ENCODE results near the gene NAT16. TPM values are rescaled to one million over a fixed set of nuclear protein-coding genes. Genes with fewer than 3 reads are reported as not detected.

NAT16 gene
- total RNA-seq, 1 experiment from 2014 or later: not detected

DNA sequence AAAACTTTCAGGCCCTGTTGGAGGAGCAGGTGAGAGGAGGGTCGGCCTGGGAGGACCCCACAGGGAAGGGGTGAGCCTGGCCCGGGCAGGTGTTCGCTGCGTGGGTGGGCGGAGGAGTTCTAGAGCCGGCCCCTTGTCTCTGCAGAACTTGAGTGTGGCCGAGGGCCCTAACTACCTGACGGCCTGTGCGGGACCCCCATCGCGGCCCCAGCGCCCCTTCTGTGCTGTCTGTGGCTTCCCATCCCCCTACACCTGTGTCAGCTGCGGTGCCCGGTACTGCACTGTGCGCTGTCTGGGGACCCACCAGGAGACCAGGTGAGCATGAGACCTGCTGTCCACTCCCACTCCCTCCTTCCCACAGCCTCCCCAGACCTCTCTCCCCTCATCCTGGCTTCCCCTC, 43.4 kb upstream of the NAT16 start:
- H3K9me3 ChIP-seq: no peaks in the 10 kb centered on the region
- Mint-ChIP-seq H3K4me1 (ENCODE audit: low read depth, unreplicated experiment) (peaks cover 17% of the 10 kb centered on the region), H3K36me3 (ENCODE audit: insufficient read depth, unreplicated experiment) (peaks cover 46% of the 10 kb centered on the region), H3K27me3 (ENCODE audit: insufficient read depth, unreplicated experiment) (no peaks in the 10 kb centered on the region), H3K9me3 (ENCODE audit: unreplicated experiment) (no peaks in the 10 kb centered on the region), H3K4me3 (ENCODE audit: unreplicated experiment) (no peak overlapping the region), H3K27ac (ENCODE audit: unreplicated experiment) (no peak overlapping the region)
- TF ChIP-seq, protein P1, sequence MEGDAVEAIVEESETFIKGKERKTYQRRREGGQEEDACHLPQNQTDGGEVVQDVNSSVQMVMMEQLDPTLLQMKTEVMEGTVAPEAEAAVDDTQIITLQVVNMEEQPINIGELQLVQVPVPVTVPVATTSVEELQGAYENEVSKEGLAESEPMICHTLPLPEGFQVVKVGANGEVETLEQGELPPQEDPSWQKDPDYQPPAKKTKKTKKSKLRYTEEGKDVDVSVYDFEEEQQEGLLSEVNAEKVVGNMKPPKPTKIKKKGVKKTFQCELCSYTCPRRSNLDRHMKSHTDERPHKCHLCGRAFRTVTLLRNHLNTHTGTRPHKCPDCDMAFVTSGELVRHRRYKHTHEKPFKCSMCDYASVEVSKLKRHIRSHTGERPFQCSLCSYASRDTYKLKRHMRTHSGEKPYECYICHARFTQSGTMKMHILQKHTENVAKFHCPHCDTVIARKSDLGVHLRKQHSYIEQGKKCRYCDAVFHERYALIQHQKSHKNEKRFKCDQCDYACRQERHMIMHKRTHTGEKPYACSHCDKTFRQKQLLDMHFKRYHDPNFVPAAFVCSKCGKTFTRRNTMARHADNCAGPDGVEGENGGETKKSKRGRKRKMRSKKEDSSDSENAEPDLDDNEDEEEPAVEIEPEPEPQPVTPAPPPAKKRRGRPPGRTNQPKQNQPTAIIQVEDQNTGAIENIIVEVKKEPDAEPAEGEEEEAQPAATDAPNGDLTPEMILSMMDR (IDR thresholded peaks at IDR 0.05; ENCODE audit: insufficient read depth in 1 of 2, low read depth in 1 of 2, low read length in 1 of 2, severe bottlenecking in 1 of 2, unreplicated experiment in 1 of 2): no peak
- H3K36me3 ChIP-seq (ENCODE audit: control insufficient read depth, insufficient read depth, low read length): no peaks in the 10 kb centered on the region
- CTCF ChIA-PET: no interaction called here
- DNase-seq: no peak
- intact Hi-C loops (cut with micrococcal nuclease; ENCODE audit: unreplicated experiment): no loop called here
- no peaks in the 10 kb centered on the region for H3K27me3 ChIP-seq (replicated peaks; ENCODE audit: control insufficient read depth, insufficient read depth, low read length)
- no TSS peak for BruUV-seq (replicated peaks)
- no peak overlapping the region for H3K4me3 ChIP-seq (ENCODE audit: low read depth, low read length)
- H3K4me1 ChIP-seq: peaks cover 14% of the 10 kb centered on the region
- POLR2A ChIA-PET: no interaction called here

DNA sequence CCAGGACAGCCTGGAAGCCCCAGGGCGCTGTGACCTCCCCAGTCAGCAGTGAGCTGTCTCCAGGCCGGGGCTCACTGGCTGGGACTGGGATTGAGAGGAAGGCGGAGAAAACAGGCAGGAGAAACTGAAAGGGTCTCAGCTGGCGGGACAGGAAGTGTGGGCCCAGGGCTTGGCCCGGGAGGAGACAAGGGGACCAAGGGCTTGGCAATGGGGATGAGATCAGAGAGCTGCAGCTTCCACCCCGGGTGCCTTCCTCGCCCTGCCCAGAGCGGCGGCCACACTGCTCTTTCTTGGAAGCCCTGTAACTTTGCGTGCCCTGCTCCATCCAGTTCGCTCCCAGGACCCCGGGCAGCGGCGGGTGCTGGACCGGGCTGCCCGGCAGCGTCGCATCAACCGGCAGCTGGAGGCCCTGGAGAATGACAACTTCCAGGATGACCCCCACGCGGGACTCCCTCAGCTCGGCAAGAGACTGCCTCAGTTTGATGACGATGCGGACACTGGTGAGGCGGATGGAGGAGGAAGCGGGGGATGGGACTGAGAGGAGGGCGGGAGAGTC, 42.3 kb upstream of the NAT16 start:
- no TSS peak for BruUV-seq (replicated peaks)
- peaks cover 43% of the 10 kb centered on the region for H3K36me3 Mint-ChIP-seq (ENCODE audit: insufficient read depth, unreplicated experiment)
- Histone ChIP-seq H3K36me3 (ENCODE audit: control insufficient read depth, insufficient read depth, low read length) (no peaks in the 10 kb centered on the region), H3K4me3 (ENCODE audit: low read depth, low read length) (no peak overlapping the region), H3K4me1 (peaks cover 14% of the 10 kb centered on the region), H3K27me3 (replicated peaks; ENCODE audit: control insufficient read depth, insufficient read depth, low read length) (no peaks in the 10 kb centered on the region), H3K9me3 (no peaks in the 10 kb centered on the region)
- H3K4me3 Mint-ChIP-seq (ENCODE audit: unreplicated experiment): no peak overlapping the region
- no peaks in the 10 kb centered on the region for H3K9me3 Mint-ChIP-seq (ENCODE audit: unreplicated experiment)
- no peak for DNase-seq
- CTCF ChIA-PET: no interaction called here
- no peak overlapping the region for H3K27ac Mint-ChIP-seq (ENCODE audit: unreplicated experiment)
- no peaks in the 10 kb centered on the region for H3K27me3 Mint-ChIP-seq (ENCODE audit: insufficient read depth, unreplicated experiment)
- intact Hi-C loops (cut with micrococcal nuclease; ENCODE audit: unreplicated experiment): no loop called here
- POLR2A ChIA-PET: no interaction called here
- H3K4me1 Mint-ChIP-seq (ENCODE audit: low read depth, unreplicated experiment): peaks cover 18% of the 10 kb centered on the region
- TF ChIP-seq, protein P1 (IDR thresholded peaks at IDR 0.05; ENCODE audit: insufficient read depth in 1 of 2, low read depth in 1 of 2, low read length in 1 of 2, severe bottlenecking in 1 of 2, unreplicated experiment in 1 of 2): no peak

DNA sequence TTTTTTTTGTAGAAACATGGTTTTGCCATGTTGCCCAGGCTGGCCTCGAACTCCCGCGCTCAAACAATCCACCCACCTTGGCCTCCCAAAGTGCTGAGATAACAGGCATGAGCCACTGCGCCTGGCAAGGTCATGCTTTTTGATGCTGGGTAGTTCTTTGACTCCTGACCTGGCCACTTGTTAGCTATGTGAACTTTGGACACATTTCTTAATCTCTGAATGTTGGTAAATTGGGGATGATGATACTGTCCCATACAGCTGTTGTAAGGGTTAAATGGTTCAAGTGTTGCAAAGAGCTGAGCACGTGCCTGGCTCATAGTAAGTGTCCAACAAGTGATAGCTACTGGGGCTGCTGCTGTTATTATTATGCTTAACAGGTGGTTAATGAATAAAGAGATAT, 40.2 kb upstream of the NAT16 start:
- H3K27me3 ChIP-seq (replicated peaks; ENCODE audit: control insufficient read depth, insufficient read depth, low read length): no peaks in the 10 kb centered on the region
- TF ChIP-seq, protein P1 (IDR thresholded peaks at IDR 0.05; ENCODE audit: insufficient read depth in 1 of 2, low read depth in 1 of 2, low read length in 1 of 2, severe bottlenecking in 1 of 2, unreplicated experiment in 1 of 2): no peak
- no peaks in the 10 kb centered on the region for H3K9me3 Mint-ChIP-seq (ENCODE audit: unreplicated experiment)
- H3K36me3 Mint-ChIP-seq (ENCODE audit: insufficient read depth, unreplicated experiment): peaks cover 44% of the 10 kb centered on the region
- H3K9me3 ChIP-seq: no peaks in the 10 kb centered on the region
- ChIA-PET POLR2A (no interaction called here), CTCF (interaction anchor here (0.6 to 1.4 kb wide), 3 partner anchors 24 to 602 kb away, joined by 3 to 6 read pairs (median 6); no protein-coding TSS in a partner anchor)
- no peak overlapping the region for H3K27ac Mint-ChIP-seq (ENCODE audit: unreplicated experiment)
- no peaks in the 10 kb centered on the region for H3K36me3 ChIP-seq (ENCODE audit: control insufficient read depth, insufficient read depth, low read length)
- no peak for DNase-seq
- no peak overlapping the region for H3K4me3 Mint-ChIP-seq (ENCODE audit: unreplicated experiment)
- H3K4me3 ChIP-seq (ENCODE audit: low read depth, low read length): no peak overlapping the region
- peaks cover 30% of the 10 kb centered on the region for H3K4me1 Mint-ChIP-seq (ENCODE audit: low read depth, unreplicated experiment)
- H3K27me3 Mint-ChIP-seq (ENCODE audit: insufficient read depth, unreplicated experiment): no peaks in the 10 kb centered on the region
- intact Hi-C loops (cut with micrococcal nuclease; ENCODE audit: unreplicated experiment): no loop called here
- H3K4me1 ChIP-seq: peaks cover 22% of the 10 kb centered on the region
- BruUV-seq (replicated peaks): no TSS peak
